DND-41 (cell line): Measurements from ENCODE around the gene ABCC3.

Experiments
- EZH2 ChIP-seq: IDR thresholded peaks from 3 replicates; pipeline ENCODE4 v1.6.1; 2012; ENCODE audit warnings: borderline replicate concordance, low read depth, mild to moderate bottlenecking, moderate library complexity, low read length, inconsistent platforms; ENCODE audit not compliant: severe bottlenecking
- TF ChIP-seq, protein P1 (sequence below): IDR thresholded peaks from 2 replicates; pipeline ENCODE4 v1.5.1; 2012; ENCODE audit warnings: borderline replicate concordance, low read length, moderate library complexity, mild to moderate bottlenecking; ENCODE audit not compliant: poor library complexity, severe bottlenecking; ENCODE audit errors: extremely low read depth

DNA sequence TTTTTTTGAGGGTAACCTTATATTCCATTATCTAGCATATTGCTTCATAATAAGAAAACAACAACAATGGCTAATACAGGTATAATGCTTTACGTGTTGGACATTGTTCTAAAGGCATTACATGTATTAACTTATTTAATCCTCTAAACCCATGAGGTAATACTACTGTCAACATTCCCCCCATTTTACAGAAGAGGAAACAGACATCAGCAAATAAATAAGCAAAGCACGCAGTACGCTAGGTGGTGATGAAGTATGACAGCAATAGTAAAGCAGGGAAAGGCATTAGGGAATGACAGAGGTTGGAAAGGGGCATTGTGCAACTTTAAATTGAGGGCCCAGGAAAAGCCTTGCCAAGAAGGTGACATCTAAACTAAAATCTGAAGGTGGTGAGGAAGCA lies 68.5 kb downstream of the ABCC3 start:
- TF ChIP-seq, protein P1, sequence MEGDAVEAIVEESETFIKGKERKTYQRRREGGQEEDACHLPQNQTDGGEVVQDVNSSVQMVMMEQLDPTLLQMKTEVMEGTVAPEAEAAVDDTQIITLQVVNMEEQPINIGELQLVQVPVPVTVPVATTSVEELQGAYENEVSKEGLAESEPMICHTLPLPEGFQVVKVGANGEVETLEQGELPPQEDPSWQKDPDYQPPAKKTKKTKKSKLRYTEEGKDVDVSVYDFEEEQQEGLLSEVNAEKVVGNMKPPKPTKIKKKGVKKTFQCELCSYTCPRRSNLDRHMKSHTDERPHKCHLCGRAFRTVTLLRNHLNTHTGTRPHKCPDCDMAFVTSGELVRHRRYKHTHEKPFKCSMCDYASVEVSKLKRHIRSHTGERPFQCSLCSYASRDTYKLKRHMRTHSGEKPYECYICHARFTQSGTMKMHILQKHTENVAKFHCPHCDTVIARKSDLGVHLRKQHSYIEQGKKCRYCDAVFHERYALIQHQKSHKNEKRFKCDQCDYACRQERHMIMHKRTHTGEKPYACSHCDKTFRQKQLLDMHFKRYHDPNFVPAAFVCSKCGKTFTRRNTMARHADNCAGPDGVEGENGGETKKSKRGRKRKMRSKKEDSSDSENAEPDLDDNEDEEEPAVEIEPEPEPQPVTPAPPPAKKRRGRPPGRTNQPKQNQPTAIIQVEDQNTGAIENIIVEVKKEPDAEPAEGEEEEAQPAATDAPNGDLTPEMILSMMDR = no peak
- TF ChIP-seq EZH2 = no peak
